ENCODE measurements around the gene DMRT2. TPM values are rescaled to one million over a fixed set of nuclear protein-coding genes. Genes with fewer than 3 reads are reported as not detected.

Gene DMRT2
- total RNA-seq, 1 experiment from 2014 or later = not detected

GRCh38 chr9:1002678-1003077, 47.5 kb upstream of the DMRT2 start:
- Histone ChIP-seq H3K27ac (ENCODE audit: insufficient read length, low read depth, low read length) (no peak overlapping the region), H3K23me2 (ENCODE audit: insufficient read length, low read depth, low read length, poor library complexity, severe bottlenecking) (no peaks in the 10 kb centered on the region), H3K4me2 (ENCODE audit: insufficient read depth, insufficient read length, low read length) (no peak overlapping the region), H2BK20ac (ENCODE audit: low read depth, low read length, poor library complexity, severe bottlenecking) (no peak overlapping the region), H2BK12ac (ENCODE audit: insufficient read length, low read depth, low read length) (no peak overlapping the region), H3K79me1 (ENCODE audit: insufficient read depth, low read depth, low read length, poor library complexity, severe bottlenecking) (no peaks in the 10 kb centered on the region), H3K4ac (ENCODE audit: low read depth, low read length) (no peak overlapping the region), H3K9ac (ENCODE audit: extremely low read depth, insufficient read length, low read length) (no peak overlapping the region), H2BK15ac (ENCODE audit: low read depth, low read length) (no peak overlapping the region), H3K56ac (ENCODE audit: insufficient read length, low read depth, low read length) (no peak overlapping the region), H3K27me3 (ENCODE audit: insufficient read depth, low read length) (no peaks in the 10 kb centered on the region), H3K79me2 (ENCODE audit: insufficient read depth, low read length) (no peaks in the 10 kb centered on the region), H2AK5ac (ENCODE audit: insufficient read length, low read length) (no peak overlapping the region), H3K14ac (ENCODE audit: insufficient read depth, low read length) (no peak overlapping the region), H4K91ac (ENCODE audit: insufficient read length, low read depth, low read length) (no peak overlapping the region), H3K4me1 (ENCODE audit: insufficient read depth, low read length) (no peaks in the 10 kb centered on the region), H2AFZ (ENCODE audit: low read length) (no peak overlapping the region), H2BK5ac (ENCODE audit: insufficient read length, low read length) (no peak overlapping the region), H4K8ac (replicated peaks; ENCODE audit: insufficient read length, low read depth, low read length) (no peak overlapping the region), H3K9me3 (ENCODE audit: control insufficient read depth, low read depth, low read length) (peaks cover 19% of the 10 kb centered on the region), H2BK120ac (ENCODE audit: low read depth, low read length, poor library complexity, severe bottlenecking) (no peak overlapping the region), H4K5ac (ENCODE audit: insufficient read length, low read depth, low read length) (no peak overlapping the region), H3T11ph (ENCODE audit: low read length) (no peak overlapping the region), H4K20me1 (ENCODE audit: control insufficient read depth, insufficient read depth, insufficient read length) (no peaks in the 10 kb centered on the region), H3K23ac (ENCODE audit: insufficient read length, low read depth, low read length) (no peak overlapping the region), H3K18ac (ENCODE audit: insufficient read length, low read depth, low read length) (no peak overlapping the region)
- H3K27ac Mint-ChIP-seq = no peak overlapping the region
- H3K9me3 Mint-ChIP-seq = peaks cover 27 to 29% of the 10 kb centered on the region in 2 experiments
- peaks cover 2 to 3% of the 10 kb centered on the region in 2 experiments; a peak in 1 of 4 replicates for H3K4me1 Mint-ChIP-seq
- TF ChIP-seq CTCF (conservative IDR thresholded peaks at IDR 0.05) = no peak
- peaks cover 12% of the 10 kb centered on the region for H3K27me3 Mint-ChIP-seq (ENCODE audit: low read depth)
- no peak overlapping the region for H3K4me3 Mint-ChIP-seq
- DNase-seq = no peak
- no CpG with 5 or more reads among the region's 2 CpGs for WGBS (ENCODE audit: extremely low coverage, insufficient read length, low lambda C conversion rate)
- peaks cover under 1 to 13% (median 9%) of the 10 kb centered on the region in 3 experiments; a peak in 5 of 7 replicates for H3K36me3 Mint-ChIP-seq (ENCODE audit: insufficient read depth in 1 of 3, low read depth in 3 of 3)
